Calu3 (cell line): Measurements from ENCODE around the gene DPT. TPM values are rescaled to one million over a fixed set of nuclear protein-coding genes. Genes with fewer than 3 reads are reported as not detected.

Experiments used
- BruUV-seq: library from RNA; stranded (reverse); fragments of 400-500 nt; replicated peaks from 2 replicates; lab custom pipeline; 2021; lab: Mats Ljungman, UMichigan
- CTCF ChIA-PET: fragments of 300-600 bp; sonication (Branson Sonifier 250); formaldehyde crosslinking; loops from one replicate; lab custom pipeline; 2022; ENCODE audit warnings: antibody characterized with exemption; lab: Charles Lee
- DNase-seq: peaks from one replicate; pipeline ENCODE4 v3.0.0; 2022
- H3K27ac Mint-ChIP-seq: one replicate; pipeline ENCODE4 v1.8.0; 2022; ENCODE audit warnings: mixed read lengths; ENCODE audit not compliant: unreplicated experiment
- H3K27me3 Mint-ChIP-seq: one replicate; pipeline ENCODE4 v1.8.0; 2022; ENCODE audit warnings: mixed read lengths; ENCODE audit not compliant: unreplicated experiment
- H3K36me3 Mint-ChIP-seq: one replicate; pipeline ENCODE4 v1.8.0; 2022; ENCODE audit warnings: mild to moderate bottlenecking, moderate library complexity, mixed read lengths; ENCODE audit not compliant: insufficient read depth, unreplicated experiment
- H3K4me1 Mint-ChIP-seq: one replicate; pipeline ENCODE4 v1.8.0; 2022; ENCODE audit warnings: mild to moderate bottlenecking, low read depth, mixed read lengths; ENCODE audit not compliant: unreplicated experiment
- H3K4me3 Mint-ChIP-seq: one replicate; pipeline ENCODE4 v1.8.0; 2022; ENCODE audit warnings: mild to moderate bottlenecking, low read depth, moderate library complexity, mixed read lengths; ENCODE audit not compliant: unreplicated experiment
- H3K9me3 Mint-ChIP-seq: one replicate; pipeline ENCODE4 v1.8.0; 2022; ENCODE audit warnings: low read depth, mixed read lengths; ENCODE audit not compliant: unreplicated experiment
- CTCF ChIP-seq: fragments of 200-600 bp; IDR thresholded peaks from one replicate; pipeline ENCODE4 v1.8.0; 2022; ENCODE audit warnings: antibody characterized with exemption; ENCODE audit not compliant: unreplicated experiment
- intact Hi-C: fragments of 100-400 bp; cut with micrococcal nuclease; formaldehyde crosslinking; loops from one replicate; pipeline ENCODE4 v1.10.0; 2022; ENCODE audit not compliant: unreplicated experiment
- total RNA-seq: library from RNA; stranded (reverse); gene quantifications from 2 replicates; pipeline ENCODE4 v1.2.3, GENCODE V29; 2022

The DPT gene
- total RNA-seq, 1 experiment from 2014 or later, result not detected

GRCh38 chr1:168719306-168720111 is 9.5 kb downstream of the DPT start:
- intact Hi-C loops, result no loop called here
- peak overlapping the region; percentile 65 for H3K27ac Mint-ChIP-seq
- no peak overlapping the region for H3K4me3 Mint-ChIP-seq
- H3K27me3 Mint-ChIP-seq, result no peaks in the 10 kb centered on the region
- CTCF ChIA-PET, result interaction anchor here (0.7 to 1.2 kb wide), 2 partner anchors 10 to 13 kb away, joined by 3 to 7 read pairs; no protein-coding TSS in a partner anchor
- BruUV-seq, result no TSS peak
- no peaks in the 10 kb centered on the region for H3K36me3 Mint-ChIP-seq
- peak; percentile 44 for DNase-seq
- H3K4me1 Mint-ChIP-seq, result peaks cover 16% of the 10 kb centered on the region
- no peak for TF ChIP-seq CTCF
- H3K9me3 Mint-ChIP-seq, result no peaks in the 10 kb centered on the region

DNA sequence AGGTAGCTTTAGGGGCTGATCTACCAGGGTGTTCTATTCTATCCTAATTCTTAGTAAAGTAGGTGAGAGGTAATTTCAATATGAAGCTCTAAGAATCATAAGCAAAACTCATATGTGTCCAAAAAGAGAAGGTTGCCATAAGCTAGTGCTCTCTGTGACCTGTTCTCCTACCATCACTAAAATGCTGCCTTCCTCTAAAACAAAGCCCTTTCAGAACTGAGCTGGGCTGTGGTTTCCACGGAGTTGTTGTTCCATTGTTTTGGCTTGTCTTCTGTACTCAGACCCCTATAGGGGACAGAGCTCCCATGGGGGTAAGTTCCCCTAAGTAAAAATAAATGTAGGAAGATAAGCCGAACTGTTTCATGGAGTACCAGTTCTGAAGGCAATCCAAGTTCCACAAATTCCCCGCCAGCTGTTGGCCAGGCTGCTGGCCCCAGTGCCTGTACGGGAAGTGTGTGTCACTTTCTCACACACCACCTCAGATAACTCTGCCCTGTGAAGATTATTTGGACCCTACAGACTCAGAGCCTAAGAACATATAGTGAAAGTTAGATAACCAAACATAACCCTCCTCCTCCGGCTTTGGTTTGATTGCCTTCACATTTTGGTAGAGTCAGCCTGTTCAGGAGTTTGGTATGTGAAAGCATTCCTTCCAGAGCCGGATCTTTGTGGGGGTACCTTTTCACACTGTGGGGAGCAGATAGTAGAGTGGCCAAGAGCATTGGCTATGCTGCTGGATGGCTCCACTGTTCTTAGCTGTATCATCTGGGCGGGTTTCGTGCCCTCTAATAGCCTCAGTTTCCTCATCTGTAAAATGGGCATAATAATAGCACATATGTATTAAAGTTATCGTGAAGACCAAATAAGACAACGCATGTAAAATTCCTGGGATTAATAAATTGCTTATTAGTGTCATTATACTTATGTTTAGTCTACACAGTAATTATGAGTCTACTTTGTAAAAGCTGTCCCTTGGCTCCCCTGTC is 10.8 kb downstream of the DPT start:
- Mint-ChIP-seq H3K9me3 (no peaks in the 10 kb centered on the region), H3K27ac (no peak overlapping the region), H3K4me1 (peaks cover 16% of the 10 kb centered on the region), H3K4me3 (no peak overlapping the region), H3K27me3 (no peaks in the 10 kb centered on the region), H3K36me3 (no peaks in the 10 kb centered on the region)
- intact Hi-C loops, result no loop called here
- CTCF ChIA-PET, result interaction anchor here (0.5 to 0.7 kb wide), 4 partner anchors 9 to 669 kb away, joined by 3 to 5 read pairs (median 4); no protein-coding TSS in a partner anchor
- DNase-seq, result no peak
- no TSS peak for BruUV-seq
- TF ChIP-seq CTCF, result no peak

GRCh38 chr1:168714012-168714411 is 15.0 kb downstream of the DPT start:
- no peaks in the 10 kb centered on the region for H3K9me3 Mint-ChIP-seq
- no peak overlapping the region for H3K4me3 Mint-ChIP-seq
- H3K4me1 Mint-ChIP-seq, result peaks cover 23% of the 10 kb centered on the region
- no TSS peak for BruUV-seq
- no peak overlapping the region for H3K27ac Mint-ChIP-seq
- no peak for DNase-seq
- H3K27me3 Mint-ChIP-seq, result no peaks in the 10 kb centered on the region
- CTCF ChIA-PET, result no interaction called here
- H3K36me3 Mint-ChIP-seq, result no peaks in the 10 kb centered on the region
- no peak for TF ChIP-seq CTCF
- intact Hi-C loops, result no loop called here
